Natural killer cell (primary cell): Measurements from ENCODE around the gene RAP1A. TPM values are rescaled to one million over a fixed set of nuclear protein-coding genes. Genes with fewer than 3 reads are reported as not detected.
A peak's percentile ranks its signal among the peaks of the same experiment; 100 is the strongest.

Experiments used
- ATAC-seq, 3 donors: fragments of 150-1000 bp in 2 of 3; fragments of 200-7000 bp in 1 of 3; cut with Tn5 transposase; 1 replicate in 1 of 3; 2 replicates in 2 of 3; pipeline ENCODE4 v1.10.0; 2021; ENCODE audit warnings: mild to moderate bottlenecking in 2 of 3, moderate library complexity in 2 of 3
- DNase-seq, 2 donors: peaks; one replicate each; pipeline versions ENCODE4 v3.0.0 to v3.0.0-alpha.2; 2013 to 2021; ENCODE audit warnings: mixed read lengths in 1 of 2
- H3K27ac ChIP-seq: one replicate; pipeline ENCODE4 v1.5.1; 2013; ENCODE audit warnings: mild to moderate bottlenecking, low read length
- H3K27me3 ChIP-seq: one replicate; pipeline ENCODE4 v1.6.1; 2013; ENCODE audit warnings: low read length; ENCODE audit not compliant: control insufficient read depth, insufficient read depth
- H3K36me3 ChIP-seq: one replicate; pipeline ENCODE4 v1.6.1; 2013; ENCODE audit warnings: low read length; ENCODE audit not compliant: control insufficient read depth, insufficient read depth
- H3K4me1 ChIP-seq: one replicate; pipeline ENCODE4 v1.6.1; 2013; ENCODE audit warnings: low read length; ENCODE audit not compliant: control insufficient read depth, insufficient read depth
- H3K4me3 ChIP-seq: one replicate; pipeline ENCODE4 v1.5.1; 2013; ENCODE audit warnings: low read length
- H3K9me3 ChIP-seq: one replicate; pipeline ENCODE4 v1.6.1; 2013; ENCODE audit warnings: low read length; ENCODE audit not compliant: control insufficient read depth, insufficient read depth
- H3K27ac Mint-ChIP-seq, 2 donors: one replicate each; pipeline ENCODE4 v1.8.0; 2022; ENCODE audit warnings: mild to moderate bottlenecking in 2 of 2, mixed read lengths in 2 of 2, moderate library complexity in 1 of 2
- H3K27me3 Mint-ChIP-seq, 2 donors: one replicate each; pipeline ENCODE4 v1.8.0; 2022; ENCODE audit warnings: low read depth in 2 of 2, mixed read lengths in 2 of 2
- H3K36me3 Mint-ChIP-seq: one replicate; pipeline ENCODE4 v1.8.0; 2022; ENCODE audit warnings: mixed read lengths
- H3K4me1 Mint-ChIP-seq, 2 donors: one replicate each; pipeline ENCODE4 v1.8.0; 2022; ENCODE audit warnings: mixed read lengths in 2 of 2
- H3K4me3 Mint-ChIP-seq: one replicate; pipeline ENCODE4 v1.8.0; 2022; ENCODE audit warnings: mild to moderate bottlenecking, moderate library complexity, mixed read lengths
- H3K9me3 Mint-ChIP-seq, 2 donors: one replicate each; pipeline ENCODE4 v1.8.0; 2022; ENCODE audit warnings: mixed read lengths in 2 of 2
- CTCF ChIP-seq: fragments of 200-600 bp; IDR thresholded peaks from one replicate; pipeline ENCODE4 v1.8.0; 2022; ENCODE audit warnings: antibody characterized with exemption
- WGBS: methylation state at CpG from one replicate; pipeline ENCODE4 v1.1.7; 2013; ENCODE audit warnings: missing lambda C conversion rate; ENCODE audit not compliant: insufficient coverage; 5-methylcytosine and 5-hydroxymethylcytosine counted together
- intact Hi-C: fragments of 100-400 bp; cut with micrococcal nuclease; formaldehyde crosslinking; loops from one replicate; pipeline ENCODE4 v1.14.2; 2022
- total RNA-seq, 4 donors: library from RNA; stranded (reverse); fragments of 120-200 nt in 1 of 4; gene quantifications; one replicate each; pipeline versions ENCODE4 v1.2.3 to v1.2.4, GENCODE V29; 2013 to 2022

Gene RAP1A
- total RNA-seq, 3 donors from 2014 or later (not counting 1 experiment from before 2014, with no cell fraction given): 83.7 to 112 (median 104) TPM

GRCh38 chr1:111618961-111619634, 491 bp upstream of the RAP1A start:
- intact Hi-C loops: no loop called here
- Mint-ChIP-seq H3K27me3 (no peaks in the 10 kb centered on the region), H3K9me3 (no peaks in the 10 kb centered on the region), H3K27ac (peak overlapping the region; percentile 12 to 95), H3K4me3 (peak overlapping the region; percentile 84), H3K4me1 (peaks cover 66 to 74% of the 10 kb centered on the region in 2 donors), H3K36me3 (no peaks in the 10 kb centered on the region)
- Histone ChIP-seq H3K27ac (peak overlapping the region; percentile 79), H3K4me1 (peaks cover 48% of the 10 kb centered on the region), H3K9me3 (no peaks in the 10 kb centered on the region), H3K36me3 (no peaks in the 10 kb centered on the region), H3K4me3 (peak overlapping the region; percentile 64), H3K27me3 (no peaks in the 10 kb centered on the region)
- ATAC-seq (no peak), DNase-seq (no peak)
- TF ChIP-seq CTCF: no peak
- WGBS: 51% methylated on average over 19 of the region's 19 CpGs

- Histone ChIP-seq H3K36me3 (no peaks in the 10 kb centered on the region), H3K9me3 (no peaks in the 10 kb centered on the region), H3K4me3 (peak overlapping the region; percentile 64), H3K27me3 (no peaks in the 10 kb centered on the region), H3K27ac (peak overlapping the region; percentile 76), H3K4me1 (peaks cover 46% of the 10 kb centered on the region)
- DNase-seq (peak in 1 of 2 donors; percentile 43), ATAC-seq (no peak)
- peak overlapping the region; percentile 84 to 95 for H3K27ac Mint-ChIP-seq
- no peaks in the 10 kb centered on the region for H3K36me3 Mint-ChIP-seq
- intact Hi-C loops: loop anchor here (5.0 kb wide), 1 partner anchor 42 kb away; no protein-coding TSS in a partner anchor
- H3K4me3 Mint-ChIP-seq: peak overlapping the region; percentile 92
- H3K27me3 Mint-ChIP-seq: no peaks in the 10 kb centered on the region
- H3K9me3 Mint-ChIP-seq: no peaks in the 10 kb centered on the region
- 0% methylated on average over 12 of the region's 12 CpGs for WGBS
- no peak for TF ChIP-seq CTCF
- peaks cover 65 to 72% of the 10 kb centered on the region in 2 donors for H3K4me1 Mint-ChIP-seq
These were observed 917 bp downstream of the RAP1A start for GRCh38 chr1:111620441-111620971.

GRCh38 chr1:111621050-111621449, 1.5 kb downstream of the RAP1A start:
- Histone ChIP-seq H3K4me3 (peak overlapping the region; percentile 64), H3K27me3 (no peaks in the 10 kb centered on the region), H3K36me3 (no peaks in the 10 kb centered on the region), H3K9me3 (no peaks in the 10 kb centered on the region), H3K4me1 (peaks cover 45% of the 10 kb centered on the region), H3K27ac (peak overlapping the region; percentile 76)
- peak overlapping the region; percentile 92 for H3K4me3 Mint-ChIP-seq
- peak overlapping the region; percentile 84 to 95 for H3K27ac Mint-ChIP-seq
- no peak for ATAC-seq
- intact Hi-C loops: loop anchor here (5.0 kb wide), 1 partner anchor 41 kb away; no protein-coding TSS in a partner anchor
- 32% methylated on average over 4 of the region's 4 CpGs for WGBS
- peaks cover 66 to 71% of the 10 kb centered on the region in 2 donors for H3K4me1 Mint-ChIP-seq
- no peaks in the 10 kb centered on the region for H3K27me3 Mint-ChIP-seq
- H3K36me3 Mint-ChIP-seq: no peaks in the 10 kb centered on the region
- TF ChIP-seq CTCF: no peak
- no peaks in the 10 kb centered on the region for H3K9me3 Mint-ChIP-seq
- DNase-seq: peak in 1 of 2 donors; percentile 56
